Testis (tissue), 3 donors: Measurements from ENCODE around the gene AMBRA1. TPM values are rescaled to one million over a fixed set of nuclear protein-coding genes. Genes with fewer than 3 reads are reported as not detected.

ENCODE experiments used
- DNase-seq: peaks from one replicate; pipeline ENCODE4 v3.0.0-alpha.2; 2019
- H3K27ac ChIP-seq, 2 donors: fragments of 200-600 bp; sonication (generic); one replicate each; pipeline ENCODE4 v1.5.1; 2019
- H3K27me3 ChIP-seq: fragments of 200-600 bp; sonication (generic); one replicate; pipeline ENCODE4 v1.5.1; 2019
- H3K36me3 ChIP-seq: fragments of 200-600 bp; sonication (generic); one replicate; pipeline ENCODE4 v1.5.1; 2017; ENCODE audit warnings: low read depth; ENCODE audit errors: missing control alignments
- H3K4me1 ChIP-seq: fragments of 200-600 bp; sonication (generic); one replicate; pipeline ENCODE4 v1.5.1; 2019
- H3K4me3 ChIP-seq, 2 donors: fragments of 200-600 bp; sonication (generic); one replicate each; pipeline ENCODE4 v1.5.1; 2017 to 2019
- H3K9me3 ChIP-seq: fragments of 200-600 bp; sonication (generic); one replicate; pipeline ENCODE4 v1.5.1; 2017
- CTCF ChIP-seq, 3 experiments: fragments of 450-650 bp in 2 of 3; fragments of 200-600 bp in 1 of 3; sonication (generic) in 1 of 3; IDR thresholded peaks; one replicate each; pipeline ENCODE4 v1.5.1; 2016 to 2019; ENCODE audit warnings: antibody characterized with exemption in 3 of 3, mild to moderate bottlenecking in 2 of 3, moderate library complexity in 1 of 3
- POLR2A ChIP-seq: fragments of 450-650 bp; IDR thresholded peaks from one replicate; pipeline ENCODE4 v1.6.1; 2017; ENCODE audit warnings: antibody characterized with exemption, mild to moderate bottlenecking, moderate library complexity
- WGBS, 2 donors: methylation state at CpG; one replicate each; pipeline ENCODE4 v1.1.5; 2018; 5-methylcytosine and 5-hydroxymethylcytosine counted together
- intact Hi-C: fragments of 100-400 bp; cut with DNase I; formaldehyde crosslinking; loops from one replicate; pipeline ENCODE4 v1.15.1; 2023; ENCODE audit warnings: low total_unique reads
- polyA plus RNA-seq: library from polyadenylated mRNA; stranded (reverse); fragments of 350-450 nt; fragmentation: Illumina TruSeq; extraction: RNeasy Lipid Tissue Mini Kit (QIAGEN cat#74804); gene quantifications from one replicate; pipeline ENCODE4 v1.2.3, GENCODE V29; 2014; ENCODE audit warnings: low read depth, low replicate concordance; ENCODE audit not compliant: insufficient read depth
- total RNA-seq, 2 donors: library from RNA; depleted of rRNA; stranded (reverse); fragments of >200 nt; gene quantifications; one replicate each; pipeline ENCODE4 v1.2.3, GENCODE V29; 2016

Gene AMBRA1
- total and polyA plus RNA-seq, 3 donors from 2014 or later = 28.0 to 68.3 (median 55.6) TPM

- TF ChIP-seq CTCF (IDR thresholded peaks at IDR 0.05) = no peak
- no peak for TF ChIP-seq POLR2A
- no peak for DNase-seq
- Histone ChIP-seq H3K27me3 (no peaks in the 10 kb centered on the region), H3K4me1 (peaks cover 11% of the 10 kb centered on the region), H3K4me3 (no peak overlapping the region), H3K9me3 (no peaks in the 10 kb centered on the region), H3K36me3 (no peaks in the 10 kb centered on the region), H3K27ac (no peak overlapping the region)
- intact Hi-C loops = no loop called here
- WGBS, 2 donors = 68 to 77% methylated on average over 1 of the region's 1 CpG
These were observed 116.7 kb downstream of the AMBRA1 start for GRCh38 chr11:46477136-46477535.

GRCh38 chr11:46475926-46476545 is 117.8 kb downstream of the AMBRA1 start:
- Histone ChIP-seq H3K4me1 (peaks cover 17% of the 10 kb centered on the region), H3K27me3 (no peaks in the 10 kb centered on the region), H3K36me3 (no peaks in the 10 kb centered on the region), H3K9me3 (no peaks in the 10 kb centered on the region), H3K4me3 (no peak overlapping the region), H3K27ac (no peak overlapping the region)
- TF ChIP-seq CTCF (IDR thresholded peaks at IDR 0.05) (no peak), POLR2A (no peak)
- intact Hi-C loops = no loop called here
- 88 to 94% methylated on average over 5 of the region's 5 CpGs for WGBS, 2 donors
- DNase-seq = no peak

GRCh38 chr11:46475051-46475925 is 118.5 kb downstream of the AMBRA1 start:
- WGBS, 2 donors = 82% methylated on average over 7 of the region's 7 CpGs
- no peak overlapping the region for H3K4me3 ChIP-seq
- TF ChIP-seq POLR2A (no peak), CTCF (IDR thresholded peaks at IDR 0.05) (no peak)
- H3K27ac ChIP-seq = no peak overlapping the region
- H3K9me3 ChIP-seq = no peaks in the 10 kb centered on the region
- no peaks in the 10 kb centered on the region for H3K36me3 ChIP-seq
- no peaks in the 10 kb centered on the region for H3K27me3 ChIP-seq
- H3K4me1 ChIP-seq = peaks cover 12% of the 10 kb centered on the region
- intact Hi-C loops = no loop called here
- no peak for DNase-seq

- no peak overlapping the region for H3K4me3 ChIP-seq
- no peaks in the 10 kb centered on the region for H3K9me3 ChIP-seq
- peak; percentile 68 for DNase-seq
- whole genome bisulfite sequencing, 2 donors = 65 to 74% methylated on average over 1 of the region's 1 CpG
- intact Hi-C loops = no loop called here
- peaks cover 12% of the 10 kb centered on the region for H3K4me1 ChIP-seq
- TF ChIP-seq POLR2A = no peak
- TF ChIP-seq CTCF (IDR thresholded peaks at IDR 0.05) = no peak
- H3K36me3 ChIP-seq = no peaks in the 10 kb centered on the region
- no peaks in the 10 kb centered on the region for H3K27me3 ChIP-seq
- peak overlapping the region in 1 of 2 donors; percentile 1 for H3K27ac ChIP-seq
These were observed 121.2 kb downstream of the AMBRA1 start for GRCh38 chr11:46472662-46472994.
